Measurements from ENCODE around the gene CFAP298. TPM values are rescaled to one million over a fixed set of nuclear protein-coding genes. Genes with fewer than 3 reads are reported as not detected.

The CFAP298 gene
- total RNA-seq, 4 donors from 2014 or later = 26.0 to 37.1 (median 31.5) TPM

DNA sequence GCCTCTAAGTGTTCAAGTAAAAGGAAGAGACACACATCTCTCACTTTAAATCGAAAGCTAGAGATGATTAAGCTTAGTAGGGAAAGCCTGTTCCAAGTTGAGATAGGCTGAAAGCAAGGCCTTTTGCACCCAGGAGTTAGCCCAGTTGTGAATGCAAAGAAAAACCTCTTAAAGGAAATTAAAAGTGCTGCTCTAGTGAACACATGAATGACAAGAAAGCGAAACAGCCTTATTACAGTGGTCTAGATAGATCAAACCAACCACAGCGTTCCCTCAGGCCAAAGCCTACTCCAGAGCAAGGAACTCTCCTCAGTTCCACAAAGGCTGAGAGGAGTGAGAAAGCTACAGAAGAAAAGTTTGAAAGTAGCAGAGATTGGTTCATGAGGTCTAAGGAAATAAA lies 41.7 kb downstream of the CFAP298 start:
- Histone ChIP-seq H3K9me3 (no peaks in the 10 kb centered on the region), H3K4me1 (peaks cover 23% of the 10 kb centered on the region), H3K4me3 (no peak overlapping the region), H3K27ac (no peak overlapping the region), H3K36me3 (no peaks in the 10 kb centered on the region), H3K27me3 (peaks cover 2% of the 10 kb centered on the region)
- DNase-seq (ENCODE audit: low spot score in 2 of 2) = no peak
- TF ChIP-seq POLR2AphosphoS5 (IDR thresholded peaks at IDR 0.05) = no peak
- no peak for TF ChIP-seq POLR2A (IDR thresholded peaks at IDR 0.05)
- TF ChIP-seq, protein P1, sequence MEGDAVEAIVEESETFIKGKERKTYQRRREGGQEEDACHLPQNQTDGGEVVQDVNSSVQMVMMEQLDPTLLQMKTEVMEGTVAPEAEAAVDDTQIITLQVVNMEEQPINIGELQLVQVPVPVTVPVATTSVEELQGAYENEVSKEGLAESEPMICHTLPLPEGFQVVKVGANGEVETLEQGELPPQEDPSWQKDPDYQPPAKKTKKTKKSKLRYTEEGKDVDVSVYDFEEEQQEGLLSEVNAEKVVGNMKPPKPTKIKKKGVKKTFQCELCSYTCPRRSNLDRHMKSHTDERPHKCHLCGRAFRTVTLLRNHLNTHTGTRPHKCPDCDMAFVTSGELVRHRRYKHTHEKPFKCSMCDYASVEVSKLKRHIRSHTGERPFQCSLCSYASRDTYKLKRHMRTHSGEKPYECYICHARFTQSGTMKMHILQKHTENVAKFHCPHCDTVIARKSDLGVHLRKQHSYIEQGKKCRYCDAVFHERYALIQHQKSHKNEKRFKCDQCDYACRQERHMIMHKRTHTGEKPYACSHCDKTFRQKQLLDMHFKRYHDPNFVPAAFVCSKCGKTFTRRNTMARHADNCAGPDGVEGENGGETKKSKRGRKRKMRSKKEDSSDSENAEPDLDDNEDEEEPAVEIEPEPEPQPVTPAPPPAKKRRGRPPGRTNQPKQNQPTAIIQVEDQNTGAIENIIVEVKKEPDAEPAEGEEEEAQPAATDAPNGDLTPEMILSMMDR (IDR thresholded peaks at IDR 0.05) = no peak
- TF ChIP-seq EP300 (IDR thresholded peaks at IDR 0.05) = no peak
- WGBS = 89% methylated on average over 3 of the region's 3 CpGs

DNA sequence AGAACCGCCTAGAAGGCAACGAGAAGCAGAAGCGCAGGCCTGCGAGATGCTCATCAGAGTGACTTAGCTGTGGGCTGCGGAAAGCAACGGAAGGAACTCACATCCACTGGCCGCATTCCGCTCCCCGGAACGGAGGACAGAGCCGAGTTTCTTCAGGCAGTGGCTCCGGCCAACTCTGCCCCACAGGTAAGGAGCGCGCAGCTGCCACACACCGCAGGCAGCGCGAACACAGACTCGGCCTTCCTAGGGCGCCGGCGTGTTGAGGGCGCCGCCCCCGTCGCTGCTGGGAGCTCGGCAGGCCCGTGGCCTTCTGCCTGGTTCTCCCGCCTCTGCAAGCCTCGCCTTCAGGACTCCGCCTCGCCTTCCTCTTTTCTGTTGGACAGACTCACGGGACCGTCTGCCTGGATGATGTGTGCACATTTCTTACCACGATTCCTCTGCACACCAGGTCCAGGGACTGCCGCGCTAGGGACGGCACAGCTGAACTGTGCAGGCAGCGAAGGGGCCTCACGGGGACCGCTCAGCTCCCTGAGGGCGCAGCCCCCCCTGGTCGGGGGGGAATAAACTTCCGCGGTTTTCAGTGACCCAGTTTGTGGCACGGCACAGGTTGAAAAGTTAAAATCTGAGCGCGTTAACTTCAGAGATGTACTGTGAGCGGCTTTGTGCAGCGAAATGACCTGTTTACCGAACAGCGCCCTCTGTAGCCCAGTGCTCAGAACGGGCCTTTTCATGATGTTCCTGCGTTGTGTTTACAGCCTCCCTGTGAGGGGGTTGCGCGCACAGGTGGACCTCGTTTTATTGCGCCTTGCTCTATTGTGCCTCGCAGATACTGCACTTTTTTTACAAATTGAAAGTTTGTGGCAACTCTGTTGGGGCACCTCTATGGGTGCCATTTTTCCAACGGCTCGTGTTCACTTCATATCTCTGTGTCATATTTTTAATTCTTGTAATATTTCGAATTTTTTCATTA lies 42.6 kb downstream of the CFAP298 start:
- H3K27me3 ChIP-seq = peaks cover 2% of the 10 kb centered on the region
- WGBS = 5% methylated on average over 45 of the region's 61 CpGs
- TF ChIP-seq, protein P1 (IDR thresholded peaks at IDR 0.05) = peak; percentile 66 to 72
- TF ChIP-seq POLR2A (IDR thresholded peaks at IDR 0.05) (peak in 1 of 2 donors; percentile 4), POLR2AphosphoS5 (IDR thresholded peaks at IDR 0.05) (no peak)
- no peaks in the 10 kb centered on the region for H3K9me3 ChIP-seq
- peak overlapping the region; percentile 83 for H3K27ac ChIP-seq
- peak overlapping the region; percentile 55 for H3K4me3 ChIP-seq
- peak; percentile 84 to 90 for DNase-seq (ENCODE audit: low spot score in 2 of 2)
- H3K4me1 ChIP-seq = peaks cover 23% of the 10 kb centered on the region
- no peaks in the 10 kb centered on the region for H3K36me3 ChIP-seq

DNA sequence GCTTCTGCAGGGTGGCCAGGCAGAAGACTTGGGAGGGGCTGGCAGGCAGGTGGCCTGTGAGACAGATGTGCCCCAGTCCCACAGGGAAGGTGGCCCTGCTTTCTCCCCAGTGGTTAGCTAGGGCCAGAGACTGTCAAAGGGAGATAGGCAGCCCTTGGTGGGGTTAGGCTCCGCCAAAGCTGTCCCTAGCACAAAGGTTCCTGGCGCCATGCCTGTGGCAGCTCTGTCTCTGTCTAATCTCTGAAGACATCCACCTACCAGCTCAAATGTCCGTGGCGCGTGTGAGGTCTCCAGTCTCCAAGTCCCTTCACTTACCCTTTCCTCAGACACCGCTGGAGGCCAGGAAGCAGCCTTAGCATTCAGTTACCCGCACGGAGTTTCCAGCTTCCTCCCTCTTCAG lies 44.6 kb downstream of the CFAP298 start:
- no peak for DNase-seq (ENCODE audit: low spot score in 2 of 2)
- H3K27ac ChIP-seq = no peak overlapping the region
- 94% methylated on average over 7 of the region's 8 CpGs for WGBS
- peaks cover 18% of the 10 kb centered on the region for H3K4me1 ChIP-seq
- no peak for TF ChIP-seq EP300 (IDR thresholded peaks at IDR 0.05)
- TF ChIP-seq POLR2A (IDR thresholded peaks at IDR 0.05) = no peak
- TF ChIP-seq, protein P1 (IDR thresholded peaks at IDR 0.05) = no peak
- TF ChIP-seq POLR2AphosphoS5 (IDR thresholded peaks at IDR 0.05) = no peak
- H3K9me3 ChIP-seq = no peaks in the 10 kb centered on the region
- H3K4me3 ChIP-seq = no peak overlapping the region
- no peaks in the 10 kb centered on the region for H3K36me3 ChIP-seq
- H3K27me3 ChIP-seq = no peaks in the 10 kb centered on the region

DNA sequence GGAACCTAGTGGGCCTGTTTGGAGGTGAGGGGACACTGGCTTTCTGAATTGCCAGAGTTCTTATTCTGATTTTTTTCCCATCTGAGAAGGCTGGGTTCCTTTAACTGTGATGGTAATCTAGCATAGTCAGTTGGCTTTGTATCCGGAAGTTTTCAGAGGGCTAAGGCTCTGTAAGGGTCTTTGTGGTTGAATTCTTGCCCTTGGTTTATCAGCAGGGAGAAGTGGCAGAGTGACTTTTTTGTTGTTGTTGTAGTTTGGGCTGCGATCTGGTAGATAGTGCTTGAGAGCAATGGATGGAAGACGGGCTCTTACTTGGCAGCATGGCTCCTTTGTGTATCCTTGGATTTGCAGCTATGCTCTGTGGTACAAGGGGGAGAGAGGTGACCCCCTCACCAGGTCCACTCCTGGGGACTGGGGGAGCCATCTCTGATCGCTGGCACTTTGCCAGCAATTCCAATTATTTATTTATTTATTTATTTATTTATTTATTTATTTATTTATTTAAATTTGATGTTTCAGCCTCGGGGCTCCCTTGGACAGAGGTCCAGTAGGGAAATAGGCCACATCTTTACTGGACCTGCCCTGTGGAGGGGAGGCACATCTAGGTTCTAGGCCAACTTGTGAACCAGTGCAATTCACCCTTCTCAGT lies 45.3 kb downstream of the CFAP298 start:
- H3K27ac ChIP-seq = no peak overlapping the region
- no peaks in the 10 kb centered on the region for H3K9me3 ChIP-seq
- no peaks in the 10 kb centered on the region for H3K36me3 ChIP-seq
- H3K4me1 ChIP-seq = peaks cover 23% of the 10 kb centered on the region
- no peaks in the 10 kb centered on the region for H3K27me3 ChIP-seq
- 81% methylated on average over 5 of the region's 5 CpGs for WGBS
- no peak for TF ChIP-seq POLR2A (IDR thresholded peaks at IDR 0.05)
- H3K4me3 ChIP-seq = no peak overlapping the region
- DNase-seq (ENCODE audit: low spot score in 2 of 2) = no peak

DNA sequence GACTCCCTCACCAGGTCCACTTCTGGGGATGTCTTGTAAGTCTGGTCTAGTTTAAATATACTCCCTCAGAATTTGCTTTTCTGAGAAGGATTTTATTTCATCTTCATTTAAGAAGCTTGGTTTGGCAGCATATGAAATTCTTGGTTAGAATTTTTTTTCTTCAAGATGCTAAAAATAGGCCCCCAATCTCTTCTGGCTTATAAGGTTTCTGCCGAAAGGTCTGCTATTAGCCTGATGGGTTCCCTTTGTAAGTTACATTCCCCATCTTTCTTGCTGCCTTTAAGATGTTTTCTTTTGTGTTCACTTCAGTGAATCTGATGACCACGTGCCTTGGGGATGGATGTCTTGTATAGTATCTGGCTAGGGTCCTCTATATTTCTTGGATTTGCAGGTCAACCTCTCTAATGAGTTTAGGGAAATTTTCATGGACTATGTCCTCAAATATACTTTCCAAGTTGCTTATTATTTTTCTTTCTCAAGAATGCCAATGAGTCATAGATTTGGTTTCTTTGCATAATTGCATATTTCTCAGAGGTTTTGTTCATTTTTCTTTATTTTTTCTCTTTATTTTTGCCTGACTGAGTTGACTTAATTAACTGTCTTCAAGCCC lies 46.2 kb downstream of the CFAP298 start:
- Histone ChIP-seq H3K27ac (no peak overlapping the region), H3K9me3 (no peaks in the 10 kb centered on the region), H3K27me3 (no peaks in the 10 kb centered on the region), H3K36me3 (no peaks in the 10 kb centered on the region), H3K4me1 (peaks cover 23% of the 10 kb centered on the region), H3K4me3 (no peak overlapping the region)
- no peak for DNase-seq (ENCODE audit: low spot score in 2 of 2)
- 92% methylated on average over 2 of the region's 2 CpGs for WGBS
- TF ChIP-seq, protein P1 (IDR thresholded peaks at IDR 0.05) = no peak
- TF ChIP-seq EP300 (IDR thresholded peaks at IDR 0.05) (no peak), POLR2AphosphoS5 (IDR thresholded peaks at IDR 0.05) (no peak), POLR2A (IDR thresholded peaks at IDR 0.05) (no peak)
